ENCODE data around the gene MTG2. TPM values are rescaled to one million over a fixed set of nuclear protein-coding genes. Genes with fewer than 3 reads are reported as not detected.

The MTG2 gene
- total RNA-seq, 1 experiment from 2014 or later, result 27.9 TPM

DNA sequence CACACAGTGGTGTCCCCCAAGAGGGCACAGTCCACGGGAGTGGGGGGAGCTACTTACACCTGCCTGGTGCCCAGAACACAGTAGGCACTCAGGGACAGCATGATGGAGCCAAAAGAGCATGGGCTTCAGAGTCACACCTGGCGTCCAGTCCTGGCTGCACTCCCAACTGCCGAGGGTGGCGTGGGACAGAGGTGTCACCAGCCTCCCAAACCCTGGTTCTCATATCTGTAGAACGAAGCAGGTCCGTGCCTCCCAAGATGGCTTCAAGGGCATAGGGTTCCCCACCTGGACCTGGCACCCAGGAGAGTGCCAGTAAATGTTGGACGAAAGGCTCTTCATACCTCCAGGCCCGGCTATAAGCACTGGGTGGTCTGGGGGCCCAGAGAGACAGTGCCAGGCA, 28.4 kb downstream of the MTG2 start (continued):
- no peak for TF ChIP-seq ZNF396 (CRISPR knock-in tag; IDR thresholded peaks at IDR 0.05; ENCODE audit: borderline replicate concordance)
- TF ChIP-seq, protein P1, sequence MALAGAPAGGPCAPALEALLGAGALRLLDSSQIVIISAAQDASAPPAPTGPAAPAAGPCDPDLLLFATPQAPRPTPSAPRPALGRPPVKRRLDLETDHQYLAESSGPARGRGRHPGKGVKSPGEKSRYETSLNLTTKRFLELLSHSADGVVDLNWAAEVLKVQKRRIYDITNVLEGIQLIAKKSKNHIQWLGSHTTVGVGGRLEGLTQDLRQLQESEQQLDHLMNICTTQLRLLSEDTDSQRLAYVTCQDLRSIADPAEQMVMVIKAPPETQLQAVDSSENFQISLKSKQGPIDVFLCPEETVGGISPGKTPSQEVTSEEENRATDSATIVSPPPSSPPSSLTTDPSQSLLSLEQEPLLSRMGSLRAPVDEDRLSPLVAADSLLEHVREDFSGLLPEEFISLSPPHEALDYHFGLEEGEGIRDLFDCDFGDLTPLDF (CRISPR knock-in tag; IDR thresholded peaks at IDR 0.05), result no peak
- TF ChIP-seq FOXJ3 (CRISPR knock-in tag; IDR thresholded peaks at IDR 0.05; ENCODE audit: borderline replicate concordance), result no peak
- no peak for TF ChIP-seq NR2C2 (CRISPR knock-in tag; IDR thresholded peaks at IDR 0.05)
- no peak for TF ChIP-seq ESRRA (CRISPR knock-in tag; IDR thresholded peaks at IDR 0.05; ENCODE audit: borderline replicate concordance)
- no peak for TF ChIP-seq ZNF671 (CRISPR knock-in tag; IDR thresholded peaks at IDR 0.05)
- TF ChIP-seq, protein P2, sequence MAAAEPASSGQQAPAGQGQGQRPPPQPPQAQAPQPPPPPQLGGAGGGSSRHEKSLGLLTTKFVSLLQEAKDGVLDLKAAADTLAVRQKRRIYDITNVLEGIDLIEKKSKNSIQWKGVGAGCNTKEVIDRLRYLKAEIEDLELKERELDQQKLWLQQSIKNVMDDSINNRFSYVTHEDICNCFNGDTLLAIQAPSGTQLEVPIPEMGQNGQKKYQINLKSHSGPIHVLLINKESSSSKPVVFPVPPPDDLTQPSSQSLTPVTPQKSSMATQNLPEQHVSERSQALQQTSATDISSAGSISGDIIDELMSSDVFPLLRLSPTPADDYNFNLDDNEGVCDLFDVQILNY (CRISPR knock-in tag; IDR thresholded peaks at IDR 0.05), result no peak
- no peak for TF ChIP-seq ZNF317 (CRISPR knock-in tag; IDR thresholded peaks at IDR 0.05; ENCODE audit: borderline replicate concordance, low read depth)
- no peak for TF ChIP-seq NFE2L1 (CRISPR knock-in tag; IDR thresholded peaks at IDR 0.05)

DNA sequence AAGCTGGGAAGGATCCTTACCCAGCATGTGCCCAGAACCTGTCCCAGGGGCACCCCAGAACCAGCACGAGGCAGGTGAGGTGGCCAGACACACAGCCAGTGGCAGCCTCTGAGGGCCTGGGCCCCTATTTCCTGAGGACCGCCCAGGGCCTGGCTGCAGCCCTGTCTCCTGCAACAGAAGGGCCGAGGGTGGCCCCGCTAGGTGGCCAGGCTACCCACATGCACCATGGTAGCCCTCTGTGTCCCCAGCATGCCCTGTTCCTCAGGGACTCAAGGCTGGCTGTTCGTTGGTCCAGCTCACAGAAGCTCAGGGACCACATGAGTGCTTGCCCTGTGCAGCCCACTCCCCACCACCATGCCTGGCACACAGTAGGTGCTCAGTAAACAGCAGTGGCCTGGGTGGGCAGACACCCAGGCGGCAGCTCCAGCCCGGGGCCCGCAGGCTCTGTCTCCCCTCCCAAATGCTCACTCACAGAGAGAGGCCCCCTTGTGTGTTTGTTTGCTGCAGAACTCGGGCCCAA, 29.0 kb downstream of the MTG2 start:
- H3K4me3 Mint-ChIP-seq, result no peak overlapping the region
- no peaks in the 10 kb centered on the region for H3K36me3 Mint-ChIP-seq
- peaks cover 3% of the 10 kb centered on the region; the same call in 1 of the 2 replicates for H3K4me1 Mint-ChIP-seq
- H3K27me3 Mint-ChIP-seq (ENCODE audit: low read depth), result no peaks in the 10 kb centered on the region
- TF ChIP-seq KAT7 (CRISPR knock-in tag; IDR thresholded peaks at IDR 0.05; ENCODE audit: borderline replicate concordance), result no peak
- TF ChIP-seq SMAD3 (CRISPR knock-in tag; IDR thresholded peaks at IDR 0.05; ENCODE audit: borderline replicate concordance), result no peak
- no peak for TF ChIP-seq EMX1 (CRISPR knock-in tag; IDR thresholded peaks at IDR 0.05)
- no peak for TF ChIP-seq HMGA2 (CRISPR knock-in tag; IDR thresholded peaks at IDR 0.05)
- TF ChIP-seq CREB1 (CRISPR knock-in tag; IDR thresholded peaks at IDR 0.05), result no peak
- TF ChIP-seq, protein P3, sequence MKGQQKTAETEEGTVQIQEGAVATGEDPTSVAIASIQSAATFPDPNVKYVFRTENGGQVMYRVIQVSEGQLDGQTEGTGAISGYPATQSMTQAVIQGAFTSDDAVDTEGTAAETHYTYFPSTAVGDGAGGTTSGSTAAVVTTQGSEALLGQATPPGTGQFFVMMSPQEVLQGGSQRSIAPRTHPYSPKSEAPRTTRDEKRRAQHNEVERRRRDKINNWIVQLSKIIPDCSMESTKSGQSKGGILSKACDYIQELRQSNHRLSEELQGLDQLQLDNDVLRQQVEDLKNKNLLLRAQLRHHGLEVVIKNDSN (CRISPR knock-in tag; IDR thresholded peaks at IDR 0.05), result no peak
- no peaks in the 10 kb centered on the region for H3K9me3 Mint-ChIP-seq
- DNase-seq (ENCODE audit: low spot score) (no peak), ATAC-seq (no peak)
- CTCF ChIA-PET, result interaction anchor here (1.2 kb wide), 1 partner anchor 60 kb away, joined by 3 read pairs; no protein-coding TSS in a partner anchor
- POLR2A ChIA-PET, result no interaction called here
- H3K27ac Mint-ChIP-seq, result no peak overlapping the region

DNA sequence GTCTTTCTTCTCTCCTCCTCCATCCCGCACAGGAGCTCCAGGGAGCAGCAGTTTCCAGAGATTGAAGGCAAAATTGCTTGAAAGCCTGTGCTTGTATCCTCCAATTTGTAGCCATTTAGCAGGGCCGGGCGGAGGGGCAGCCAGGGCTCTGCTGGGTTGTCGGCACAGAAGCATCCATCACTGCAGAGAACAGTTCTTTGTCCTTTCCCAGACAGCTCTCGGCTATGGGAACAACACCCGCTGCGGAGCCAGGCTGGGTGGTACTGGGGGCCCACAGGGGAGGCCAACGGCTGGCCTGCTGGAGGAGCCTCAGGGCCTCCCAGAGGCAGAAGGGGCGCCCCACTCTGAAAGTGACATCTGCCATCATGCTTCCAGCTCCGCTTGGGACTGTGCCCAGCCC, 29.5 kb downstream of the MTG2 start:
- no peak overlapping the region for H3K4me3 Mint-ChIP-seq
- DNase-seq (ENCODE audit: low spot score), result no peak
- no peak for ATAC-seq
- H3K27me3 Mint-ChIP-seq (ENCODE audit: low read depth), result no peaks in the 10 kb centered on the region
- H3K36me3 Mint-ChIP-seq, result no peaks in the 10 kb centered on the region
- peaks cover 3% of the 10 kb centered on the region; the same call in 1 of the 2 replicates for H3K4me1 Mint-ChIP-seq
- CTCF ChIA-PET, result interaction anchor here (1.2 kb wide), 1 partner anchor 60 kb away, joined by 3 read pairs; no protein-coding TSS in a partner anchor
- no peak overlapping the region for H3K27ac Mint-ChIP-seq
- H3K9me3 Mint-ChIP-seq, result no peaks in the 10 kb centered on the region
- POLR2A ChIA-PET, result no interaction called here
- TF ChIP-seq FOXJ3 (CRISPR knock-in tag; IDR thresholded peaks at IDR 0.05; ENCODE audit: borderline replicate concordance), result no peak
- no peak for TF ChIP-seq OVOL2 (CRISPR knock-in tag; IDR thresholded peaks at IDR 0.05; ENCODE audit: borderline replicate concordance)
- TF ChIP-seq SMAD3 (CRISPR knock-in tag; IDR thresholded peaks at IDR 0.05; ENCODE audit: borderline replicate concordance), result no peak
- TF ChIP-seq, protein P4, sequence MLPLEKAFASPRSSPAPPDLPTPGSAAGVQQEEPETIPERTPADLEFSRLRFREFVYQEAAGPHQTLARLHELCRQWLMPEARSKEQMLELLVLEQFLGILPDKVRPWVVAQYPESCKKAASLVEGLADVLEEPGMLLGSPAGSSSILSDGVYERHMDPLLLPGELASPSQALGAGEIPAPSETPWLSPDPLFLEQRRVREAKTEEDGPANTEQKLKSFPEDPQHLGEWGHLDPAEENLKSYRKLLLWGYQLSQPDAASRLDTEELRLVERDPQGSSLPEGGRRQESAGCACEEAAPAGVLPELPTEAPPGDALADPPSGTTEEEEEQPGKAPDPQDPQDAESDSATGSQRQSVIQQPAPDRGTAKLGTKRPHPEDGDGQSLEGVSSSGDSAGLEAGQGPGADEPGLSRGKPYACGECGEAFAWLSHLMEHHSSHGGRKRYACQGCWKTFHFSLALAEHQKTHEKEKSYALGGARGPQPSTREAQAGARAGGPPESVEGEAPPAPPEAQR (CRISPR knock-in tag; IDR thresholded peaks at IDR 0.05), result no peak
- TF ChIP-seq JAZF1 (CRISPR knock-in tag; IDR thresholded peaks at IDR 0.05), result no peak
- TF ChIP-seq, protein P3 (CRISPR knock-in tag; IDR thresholded peaks at IDR 0.05), result no peak
- TF ChIP-seq, protein P5, sequence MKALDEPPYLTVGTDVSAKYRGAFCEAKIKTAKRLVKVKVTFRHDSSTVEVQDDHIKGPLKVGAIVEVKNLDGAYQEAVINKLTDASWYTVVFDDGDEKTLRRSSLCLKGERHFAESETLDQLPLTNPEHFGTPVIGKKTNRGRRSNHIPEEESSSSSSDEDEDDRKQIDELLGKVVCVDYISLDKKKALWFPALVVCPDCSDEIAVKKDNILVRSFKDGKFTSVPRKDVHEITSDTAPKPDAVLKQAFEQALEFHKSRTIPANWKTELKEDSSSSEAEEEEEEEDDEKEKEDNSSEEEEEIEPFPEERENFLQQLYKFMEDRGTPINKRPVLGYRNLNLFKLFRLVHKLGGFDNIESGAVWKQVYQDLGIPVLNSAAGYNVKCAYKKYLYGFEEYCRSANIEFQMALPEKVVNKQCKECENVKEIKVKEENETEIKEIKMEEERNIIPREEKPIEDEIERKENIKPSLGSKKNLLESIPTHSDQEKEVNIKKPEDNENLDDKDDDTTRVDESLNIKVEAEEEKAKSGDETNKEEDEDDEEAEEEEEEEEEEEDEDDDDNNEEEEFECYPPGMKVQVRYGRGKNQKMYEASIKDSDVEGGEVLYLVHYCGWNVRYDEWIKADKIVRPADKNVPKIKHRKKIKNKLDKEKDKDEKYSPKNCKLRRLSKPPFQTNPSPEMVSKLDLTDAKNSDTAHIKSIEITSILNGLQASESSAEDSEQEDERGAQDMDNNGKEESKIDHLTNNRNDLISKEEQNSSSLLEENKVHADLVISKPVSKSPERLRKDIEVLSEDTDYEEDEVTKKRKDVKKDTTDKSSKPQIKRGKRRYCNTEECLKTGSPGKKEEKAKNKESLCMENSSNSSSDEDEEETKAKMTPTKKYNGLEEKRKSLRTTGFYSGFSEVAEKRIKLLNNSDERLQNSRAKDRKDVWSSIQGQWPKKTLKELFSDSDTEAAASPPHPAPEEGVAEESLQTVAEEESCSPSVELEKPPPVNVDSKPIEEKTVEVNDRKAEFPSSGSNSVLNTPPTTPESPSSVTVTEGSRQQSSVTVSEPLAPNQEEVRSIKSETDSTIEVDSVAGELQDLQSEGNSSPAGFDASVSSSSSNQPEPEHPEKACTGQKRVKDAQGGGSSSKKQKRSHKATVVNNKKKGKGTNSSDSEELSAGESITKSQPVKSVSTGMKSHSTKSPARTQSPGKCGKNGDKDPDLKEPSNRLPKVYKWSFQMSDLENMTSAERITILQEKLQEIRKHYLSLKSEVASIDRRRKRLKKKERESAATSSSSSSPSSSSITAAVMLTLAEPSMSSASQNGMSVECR (CRISPR knock-in tag; IDR thresholded peaks at IDR 0.05; ENCODE audit: borderline replicate concordance), result no peak
- TF ChIP-seq, protein P6, sequence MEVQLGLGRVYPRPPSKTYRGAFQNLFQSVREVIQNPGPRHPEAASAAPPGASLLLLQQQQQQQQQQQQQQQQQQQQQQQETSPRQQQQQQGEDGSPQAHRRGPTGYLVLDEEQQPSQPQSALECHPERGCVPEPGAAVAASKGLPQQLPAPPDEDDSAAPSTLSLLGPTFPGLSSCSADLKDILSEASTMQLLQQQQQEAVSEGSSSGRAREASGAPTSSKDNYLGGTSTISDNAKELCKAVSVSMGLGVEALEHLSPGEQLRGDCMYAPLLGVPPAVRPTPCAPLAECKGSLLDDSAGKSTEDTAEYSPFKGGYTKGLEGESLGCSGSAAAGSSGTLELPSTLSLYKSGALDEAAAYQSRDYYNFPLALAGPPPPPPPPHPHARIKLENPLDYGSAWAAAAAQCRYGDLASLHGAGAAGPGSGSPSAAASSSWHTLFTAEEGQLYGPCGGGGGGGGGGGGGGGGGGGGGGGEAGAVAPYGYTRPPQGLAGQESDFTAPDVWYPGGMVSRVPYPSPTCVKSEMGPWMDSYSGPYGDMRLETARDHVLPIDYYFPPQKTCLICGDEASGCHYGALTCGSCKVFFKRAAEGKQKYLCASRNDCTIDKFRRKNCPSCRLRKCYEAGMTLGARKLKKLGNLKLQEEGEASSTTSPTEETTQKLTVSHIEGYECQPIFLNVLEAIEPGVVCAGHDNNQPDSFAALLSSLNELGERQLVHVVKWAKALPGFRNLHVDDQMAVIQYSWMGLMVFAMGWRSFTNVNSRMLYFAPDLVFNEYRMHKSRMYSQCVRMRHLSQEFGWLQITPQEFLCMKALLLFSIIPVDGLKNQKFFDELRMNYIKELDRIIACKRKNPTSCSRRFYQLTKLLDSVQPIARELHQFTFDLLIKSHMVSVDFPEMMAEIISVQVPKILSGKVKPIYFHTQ (CRISPR knock-in tag; IDR thresholded peaks at IDR 0.05), result no peak
- TF ChIP-seq CREM (CRISPR knock-in tag; IDR thresholded peaks at IDR 0.05), result no peak

Data from WTC11 (cell line).